ENCODE measurements around the gene KLHDC1. TPM values are rescaled to one million over a fixed set of nuclear protein-coding genes. Genes with fewer than 3 reads are reported as not detected.
A peak's percentile ranks its signal among the peaks of the same experiment; 100 is the strongest.
"Not testable (repeated sequence)": the region's sequence is repeated elsewhere in the genome, so short reads cannot be mapped to it uniquely, and the experiment has no call there.

KLHDC1 gene
- total RNA-seq, 2 donors from 2014 or later, result 7.7 to 11.9 TPM

DNA sequence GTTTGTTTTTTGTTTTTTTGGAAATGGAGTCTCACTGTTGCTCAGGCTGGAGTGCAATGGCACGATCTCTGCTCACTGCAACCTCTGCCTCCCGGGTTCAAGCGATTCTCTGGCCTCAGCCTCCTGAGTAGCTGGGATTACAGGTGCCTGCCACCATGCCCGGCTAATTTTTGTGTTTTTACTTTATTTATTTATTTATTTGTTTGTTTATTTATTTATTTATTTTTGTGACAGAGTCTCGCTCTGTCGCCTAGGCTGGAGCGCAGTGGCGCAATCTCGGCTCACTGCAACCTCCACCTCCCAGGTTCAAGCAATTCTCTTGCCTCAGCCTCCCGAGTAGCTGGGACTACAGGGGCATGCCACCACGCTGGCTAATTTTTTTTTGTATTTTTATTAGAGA, 18.1 kb downstream of the KLHDC1 start:
- intact Hi-C loops (cut with DNase I); DNase-seq (ENCODE audit: low spot score): not testable (repeated sequence)

DNA sequence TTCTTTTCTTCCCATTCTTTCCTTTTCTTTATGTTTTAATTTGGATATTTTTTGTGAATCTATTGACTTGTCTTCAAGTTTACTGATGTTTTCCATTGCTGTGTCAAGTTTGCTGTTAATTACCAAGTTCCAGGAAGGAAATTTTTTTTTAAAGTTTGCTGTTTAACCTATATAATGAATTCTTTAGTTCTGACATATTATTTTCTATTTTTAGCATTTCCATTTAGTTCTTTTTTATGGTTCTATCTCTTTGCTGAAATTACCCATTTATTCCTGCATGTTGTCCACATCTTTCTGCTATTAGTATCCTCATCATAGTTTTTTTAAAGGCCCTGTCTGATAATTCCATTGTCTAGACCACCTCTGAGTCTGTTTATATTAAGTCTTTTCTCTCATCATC, 27.8 kb downstream of the KLHDC1 start:
- intact Hi-C loops (cut with DNase I), result no loop called here

DNA sequence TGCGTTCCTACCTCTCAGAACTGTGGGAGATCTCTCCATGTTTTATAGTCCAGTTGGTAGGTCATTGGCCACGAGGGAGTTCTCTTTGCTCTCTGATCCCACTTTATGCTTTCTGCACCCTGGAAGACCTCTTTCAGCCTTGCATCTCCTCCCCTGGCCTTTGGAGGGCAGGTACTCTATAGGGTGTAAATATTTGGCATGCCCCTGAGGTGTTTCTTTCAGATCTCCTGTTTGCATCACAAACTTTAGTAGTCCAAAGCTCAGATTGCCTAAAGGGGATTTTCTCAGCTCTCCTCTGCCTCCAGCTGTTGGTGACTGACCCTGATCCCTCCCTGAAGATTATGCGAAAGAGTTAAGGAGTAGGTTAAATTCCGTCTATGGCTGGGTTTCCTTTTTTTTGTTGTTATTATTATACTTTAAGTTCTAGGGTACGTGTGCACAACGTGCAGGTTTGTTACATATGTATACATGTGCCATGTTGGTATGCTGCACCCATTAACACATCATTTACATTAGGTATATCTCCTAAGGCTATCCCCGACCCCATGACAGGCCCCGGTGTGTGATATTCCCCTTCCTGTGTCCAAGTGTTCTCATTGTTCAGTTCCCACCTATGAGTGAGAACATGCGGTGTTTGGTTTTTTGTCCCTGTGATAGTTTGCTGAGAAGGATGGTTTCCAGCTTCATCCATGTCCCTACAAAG, 29.0 kb downstream of the KLHDC1 start:
- DNase-seq (ENCODE audit: low spot score); intact Hi-C loops (cut with DNase I): not testable (repeated sequence)

More for the DNA sequence above, 27.8 kb downstream of the KLHDC1 start:
- no peak for DNase-seq (ENCODE audit: low spot score)

DNA sequence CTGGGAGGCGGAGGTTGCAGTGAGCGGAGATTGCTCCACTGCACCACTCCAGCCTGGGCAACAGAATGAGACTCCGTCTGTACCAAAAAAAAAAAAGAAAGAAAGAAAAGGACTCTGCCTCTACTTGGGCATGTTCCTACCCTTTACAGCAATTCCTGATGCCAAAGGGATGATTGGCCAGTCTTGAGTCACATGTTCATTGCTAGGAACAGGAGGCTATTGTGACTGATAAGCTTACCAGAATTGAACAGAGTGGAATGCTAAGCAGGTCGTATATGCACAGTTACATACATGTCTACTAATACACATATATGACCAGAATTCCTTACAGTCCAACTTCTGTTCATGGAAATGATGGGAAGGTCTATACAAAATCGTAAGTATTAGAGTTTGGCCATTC, 34.3 kb downstream of the KLHDC1 start:
- intact Hi-C loops (cut with DNase I), result no loop called here
- no peak for DNase-seq (ENCODE audit: low spot score)

DNA sequence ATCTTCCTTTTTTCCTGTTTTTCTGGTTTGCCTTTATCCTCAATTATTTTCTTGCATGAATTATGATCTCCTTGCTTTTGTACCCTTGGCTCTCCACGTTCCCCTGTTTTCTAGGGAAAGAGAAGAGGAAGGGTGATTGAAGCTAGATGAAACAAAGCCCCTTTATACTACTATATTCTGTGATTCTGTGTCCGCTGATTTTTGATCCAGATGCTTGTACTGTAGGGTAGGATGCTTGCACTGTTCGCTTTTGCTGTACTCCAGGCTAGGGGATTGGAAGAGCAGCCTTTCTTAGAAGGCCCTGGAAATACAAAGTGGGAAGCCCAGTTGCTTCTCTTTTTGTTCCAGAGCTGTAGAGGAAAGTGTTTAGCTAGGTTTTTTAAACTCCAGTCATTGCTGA, 40.0 kb downstream of the KLHDC1 start:
- DNase-seq (ENCODE audit: low spot score), result no peak
- intact Hi-C loops (cut with DNase I), result no loop called here

DNA sequence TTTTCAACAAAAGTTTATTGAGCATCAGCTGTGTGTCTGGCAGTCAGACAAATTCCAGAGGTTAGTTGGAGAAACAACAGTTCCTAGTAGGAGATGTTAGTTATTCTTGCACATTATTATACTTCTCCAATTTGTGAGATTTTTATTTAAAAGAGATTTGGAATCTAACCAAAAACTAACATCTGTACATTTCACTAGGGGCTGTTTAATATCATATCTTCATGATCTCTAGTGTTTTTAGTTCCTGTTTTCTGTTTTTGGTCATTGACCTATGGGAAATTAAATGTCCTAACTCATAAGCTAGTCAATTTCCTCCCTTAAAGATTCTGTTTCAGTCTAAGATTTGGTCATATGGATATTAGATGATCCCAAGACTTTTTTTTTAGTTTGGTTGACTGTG, 40.9 kb downstream of the KLHDC1 start:
- DNase-seq (ENCODE audit: low spot score), result no peak
- intact Hi-C loops (cut with DNase I), result no loop called here

DNA sequence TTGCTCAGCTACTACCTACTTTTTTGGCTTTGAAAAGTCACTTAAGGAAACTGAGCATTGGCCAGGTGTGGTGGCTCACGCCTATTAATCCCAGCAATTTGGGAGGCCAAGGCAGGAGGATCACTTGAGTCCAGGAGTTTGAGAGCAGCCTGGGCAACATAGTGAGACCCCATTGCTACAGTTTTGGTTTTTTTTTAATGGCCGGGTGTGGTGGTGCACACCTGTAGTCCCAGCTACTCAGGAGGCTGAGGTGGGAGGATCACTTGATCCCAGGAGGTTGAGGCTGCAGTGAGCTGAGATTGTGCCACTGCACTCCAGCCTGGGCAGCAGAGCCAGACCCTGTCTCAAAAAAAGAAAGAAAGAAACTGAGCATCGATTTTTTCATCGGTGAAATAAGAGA, 42.7 kb downstream of the KLHDC1 start:
- DNase-seq (ENCODE audit: low spot score); intact Hi-C loops (cut with DNase I): not testable (repeated sequence)

DNA sequence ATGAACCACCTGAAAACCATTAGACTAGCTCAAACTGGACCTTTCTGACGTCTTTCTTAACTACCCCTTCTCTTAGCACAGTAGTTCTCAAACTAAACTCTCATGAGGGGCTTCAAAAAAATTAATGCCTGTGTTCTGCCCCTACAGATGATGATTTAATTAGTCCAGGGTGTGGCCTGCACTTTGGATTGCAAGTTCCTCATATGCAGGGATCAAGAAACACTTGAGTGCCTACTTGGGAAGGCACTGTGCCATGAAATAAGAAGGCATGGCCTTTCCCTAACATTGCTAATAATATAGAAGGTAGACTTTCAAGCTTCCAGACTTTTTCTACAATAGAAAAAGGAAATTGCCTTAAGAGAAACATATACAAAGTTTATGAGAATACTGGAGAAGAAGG, 52.3 kb downstream of the KLHDC1 start:
- intact Hi-C loops (cut with DNase I), result no loop called here

DNA sequence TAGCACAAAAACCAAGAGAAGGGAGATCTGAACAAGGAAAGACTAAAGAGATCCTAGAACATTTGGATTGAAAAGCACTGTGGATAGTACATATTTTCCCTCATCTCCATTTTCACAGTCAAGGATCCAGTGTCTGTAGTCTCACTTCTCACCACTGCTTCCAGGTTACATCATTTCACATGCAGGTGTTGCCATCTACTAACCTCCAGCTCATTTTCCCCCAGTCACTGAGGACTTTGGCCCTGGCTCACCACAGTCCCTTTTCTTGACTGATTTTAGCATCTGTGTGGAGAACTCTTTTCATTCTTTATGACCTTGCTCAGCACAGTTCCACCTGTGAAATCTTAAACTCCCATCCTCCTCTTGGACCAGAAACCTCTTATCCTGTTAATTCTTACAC, 53.6 kb downstream of the KLHDC1 start:
- intact Hi-C loops (cut with DNase I); DNase-seq (ENCODE audit: low spot score): not testable (repeated sequence)

More for the DNA sequence above, 52.3 kb downstream of the KLHDC1 start:
- no peak for DNase-seq (ENCODE audit: low spot score)

DNA sequence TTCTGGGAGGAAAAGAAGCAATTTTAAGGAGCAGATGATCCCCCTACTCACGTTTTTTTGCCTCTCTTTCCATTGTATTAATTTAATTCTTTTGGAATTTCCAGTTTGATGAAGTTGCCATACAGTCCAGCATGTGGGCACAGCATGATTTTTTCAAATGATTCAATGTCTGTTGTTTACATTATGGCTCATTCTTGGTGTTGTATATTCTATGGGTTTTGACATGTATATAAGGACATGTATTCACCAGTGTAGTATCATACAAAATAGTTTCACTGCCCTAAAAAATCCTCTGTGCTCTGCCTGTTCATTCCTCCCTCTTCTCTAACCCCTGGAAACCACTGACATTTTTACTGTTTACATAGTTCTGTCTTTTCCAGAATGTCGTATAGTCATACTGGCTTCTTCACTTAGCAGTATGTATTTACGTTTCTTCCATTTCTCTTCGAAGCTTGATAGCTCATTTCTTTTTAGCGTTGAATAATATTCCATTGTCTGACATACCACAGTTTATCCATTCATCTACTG, 61.7 kb downstream of the KLHDC1 start:
- intact Hi-C loops (cut with DNase I), result no loop called here
- DNase-seq (ENCODE audit: low spot score), result no peak

DNA sequence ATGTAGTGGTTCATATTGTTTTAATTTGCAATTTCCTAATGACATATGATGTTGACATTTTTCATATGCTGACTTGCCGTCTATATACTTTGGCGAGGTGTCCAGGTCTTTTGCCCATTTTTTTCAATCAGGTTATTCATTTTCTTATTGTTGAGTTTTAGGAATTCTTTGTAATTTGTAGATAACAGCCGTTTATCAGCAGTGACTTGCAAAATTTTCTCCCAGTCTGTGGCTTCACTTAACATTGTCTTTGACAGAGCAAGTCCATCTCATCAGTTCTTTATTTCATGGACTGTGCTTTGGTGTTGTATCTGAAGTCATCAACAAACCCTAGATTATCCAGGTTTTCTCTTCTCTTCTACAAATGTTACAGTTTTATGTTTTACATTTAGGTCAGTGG, 62.5 kb downstream of the KLHDC1 start:
- intact Hi-C loops (cut with DNase I), result no loop called here
- no peak for DNase-seq (ENCODE audit: low spot score)

DNA sequence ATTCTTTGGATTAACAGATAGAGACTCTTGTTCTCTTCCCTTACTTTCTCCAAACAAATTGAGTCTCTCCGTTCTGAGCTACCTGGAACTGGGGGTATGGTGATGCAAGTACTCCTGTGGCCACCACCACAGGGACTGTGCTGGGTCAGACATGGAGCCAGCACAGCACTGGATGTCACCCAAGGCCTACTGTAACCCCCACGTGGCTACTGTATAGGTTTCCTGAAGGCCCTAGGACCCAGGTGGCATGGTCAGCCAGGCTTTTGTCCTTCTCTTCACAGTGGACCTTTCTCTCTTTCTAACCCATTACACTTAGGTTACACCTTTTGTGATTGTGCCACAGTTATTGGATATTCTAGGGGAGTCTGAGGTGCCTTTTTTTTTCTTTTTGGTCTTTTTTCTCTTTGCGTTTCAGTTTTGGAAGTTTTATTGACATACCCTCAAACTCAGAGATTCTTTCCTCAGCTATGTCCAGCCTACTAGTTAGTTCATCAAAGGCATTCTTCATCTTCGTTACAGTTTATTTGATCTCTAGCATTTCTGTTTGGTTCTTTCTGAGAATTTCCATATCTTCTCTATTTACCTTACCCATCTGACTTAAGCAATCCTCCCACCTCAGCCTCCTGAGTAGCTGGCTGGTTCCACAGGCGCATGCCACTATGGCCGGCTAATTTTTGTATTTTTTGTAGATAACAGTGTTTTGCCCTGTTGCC, 69.1 kb downstream of the KLHDC1 start:
- intact Hi-C loops (cut with DNase I), result loop anchor here in 1 of 2 donors (10.0 kb wide), 1 partner anchor 127 kb away; the partner anchor contains the start of gene DNAAF2
- DNase-seq (ENCODE audit: low spot score), result no peak

DNA sequence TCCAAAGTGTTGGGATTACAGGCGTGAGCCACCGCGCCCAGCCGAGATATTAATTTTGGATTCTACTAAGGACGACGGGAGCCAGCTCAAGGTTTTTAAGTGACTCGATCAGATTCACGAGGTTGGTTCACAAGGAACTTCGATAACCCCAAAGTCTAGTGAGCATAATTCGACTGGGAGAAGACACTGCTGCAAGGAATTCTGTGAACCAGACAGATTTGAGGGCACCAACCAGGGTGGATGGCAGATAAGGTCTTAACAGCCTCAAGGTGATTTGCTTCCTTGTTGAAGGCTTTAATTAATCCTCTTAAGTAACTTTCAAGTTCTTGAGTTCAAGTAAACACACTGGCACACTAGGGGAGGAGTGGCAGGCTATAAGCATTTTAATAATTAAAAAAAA, 73.9 kb downstream of the KLHDC1 start:
- intact Hi-C loops (cut with DNase I), result loop anchor here in 1 of 2 donors (10.0 kb wide), 1 partner anchor 132 kb away; the partner anchor contains the start of gene DNAAF2
- DNase-seq (ENCODE audit: low spot score), result no peak

DNA sequence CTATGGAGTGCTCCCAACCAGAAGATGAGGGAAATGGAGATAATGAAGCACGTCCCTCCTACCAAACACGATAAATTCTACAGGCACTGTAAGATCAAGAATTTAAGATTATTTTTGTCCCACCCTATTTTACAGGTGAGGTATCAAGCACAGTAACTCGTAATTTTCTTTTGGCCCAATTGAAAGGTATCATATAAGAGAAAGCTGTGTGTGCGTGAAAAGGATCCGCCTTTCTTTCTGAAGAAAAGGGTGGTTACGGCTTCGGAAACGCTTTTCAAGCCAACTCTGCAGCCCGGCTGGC, 74.3 kb downstream of the KLHDC1 start:
- no peak for DNase-seq (ENCODE audit: low spot score)
- intact Hi-C loops (cut with DNase I), result loop anchor here in 1 of 2 donors (10.0 kb wide), 1 partner anchor 132 kb away; the partner anchor contains the start of gene DNAAF2

DNA sequence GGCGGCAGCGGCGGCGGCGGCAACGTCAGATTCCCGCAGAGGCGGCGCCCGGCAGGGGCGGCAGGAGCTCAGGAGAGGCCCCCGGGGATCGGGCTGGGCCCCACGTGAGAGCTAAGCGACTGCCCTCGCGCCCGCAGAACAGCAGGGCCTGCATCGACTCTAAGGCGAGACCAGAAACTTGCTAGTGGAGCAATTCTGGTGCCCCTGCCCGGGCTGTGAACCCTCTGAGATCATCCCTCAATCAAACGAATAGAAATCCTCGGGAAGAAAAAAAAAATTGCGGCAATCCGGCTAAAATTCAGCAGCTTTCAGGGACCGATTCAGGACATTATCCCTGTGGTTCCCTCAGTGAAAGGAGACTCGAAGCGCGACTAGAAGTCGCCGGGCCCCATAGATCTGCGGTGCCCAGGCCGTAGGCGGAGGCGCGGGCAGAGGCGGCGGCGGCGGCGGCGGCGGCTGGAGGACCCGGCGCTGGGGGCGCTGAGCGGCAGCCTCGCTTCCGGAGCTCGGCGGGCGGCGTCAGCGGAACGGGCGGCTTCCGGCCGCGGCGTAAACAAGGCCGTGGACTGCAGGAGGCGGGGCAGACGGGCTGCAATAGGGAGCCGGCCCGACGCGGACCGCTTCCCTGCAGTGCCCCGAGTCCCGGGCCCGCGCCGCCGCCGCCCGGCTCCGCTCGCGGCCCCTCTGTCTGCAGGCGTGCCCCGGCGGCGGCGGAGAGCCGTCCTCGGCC, 74.8 kb downstream of the KLHDC1 start, which contains the start of gene KLHDC2:
KLHDC2 (plus strand) TSS at position 583 of the 730 bp plus-strand sequence. CDS start 316 bp downstream, outside the sequence.
- intact Hi-C loops (cut with DNase I), result loop anchor here in 1 of 2 donors (10.0 kb wide), 1 partner anchor 133 kb away; the partner anchor contains the start of gene DNAAF2
- DNase-seq (ENCODE audit: low spot score), result peak; percentile 97

DNA sequence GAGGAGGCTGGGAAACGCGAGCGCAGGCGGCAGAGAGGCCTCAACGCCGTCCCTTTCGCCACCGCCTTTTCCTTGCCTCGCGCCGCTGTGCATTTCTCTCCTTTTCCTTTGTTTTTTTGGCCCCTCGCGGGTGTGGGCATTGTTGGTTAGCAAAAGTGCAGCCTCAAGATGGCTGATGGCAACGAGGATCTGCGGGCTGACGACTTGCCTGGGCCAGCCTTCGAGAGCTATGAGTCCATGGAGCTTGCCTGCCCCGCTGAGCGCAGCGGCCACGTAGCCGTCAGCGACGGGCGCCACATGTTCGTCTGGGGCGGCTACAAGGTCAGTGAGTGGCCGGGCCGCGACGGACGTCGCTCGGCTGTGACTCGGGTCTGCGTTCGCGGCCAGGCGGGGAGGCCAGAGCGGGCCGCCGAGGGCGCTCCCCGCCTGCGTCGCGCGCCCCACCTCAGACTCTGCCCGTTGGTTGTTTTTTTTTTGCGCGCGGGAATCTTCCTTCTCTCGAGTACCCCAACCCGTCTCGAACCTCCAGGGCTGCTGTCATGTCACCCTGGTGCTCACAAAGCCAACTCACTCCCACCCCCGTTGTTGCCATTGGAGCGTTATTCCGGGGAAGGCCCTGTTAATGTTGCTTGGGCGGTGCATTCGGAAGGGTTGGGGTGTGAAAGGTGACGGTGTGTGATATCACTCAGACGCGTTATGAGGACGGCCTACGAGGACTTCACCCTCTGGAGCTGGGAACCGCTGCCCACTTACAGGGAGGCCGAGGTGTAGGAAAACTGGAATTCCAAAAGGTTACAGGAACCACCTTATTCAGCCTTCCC, 75.6 kb downstream of the KLHDC1 start:
- peak; percentile 86 for DNase-seq (ENCODE audit: low spot score)
- intact Hi-C loops (cut with DNase I), result loop anchor here in 1 of 2 donors (10.0 kb wide), 1 partner anchor 134 kb away; the partner anchor contains the start of gene DNAAF2

DNA sequence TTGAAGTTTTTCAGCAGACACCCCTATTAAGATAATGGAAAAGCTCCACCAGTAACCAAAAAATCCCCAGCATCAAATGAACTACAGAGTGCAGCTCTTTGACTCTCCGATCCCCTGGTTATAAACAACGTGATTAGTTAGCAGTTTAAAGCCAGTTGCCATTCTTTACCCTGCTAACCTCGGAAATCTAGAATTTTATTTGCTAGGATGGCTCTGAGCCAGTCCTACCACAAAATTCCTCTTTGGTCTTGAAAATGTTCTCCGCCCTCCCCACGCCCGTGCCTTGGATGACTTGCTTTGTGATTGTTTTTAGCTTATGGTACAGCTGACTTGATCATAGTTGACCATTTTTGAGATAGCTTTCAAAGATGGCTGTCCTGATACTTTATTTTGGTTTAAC, 76.3 kb downstream of the KLHDC1 start:
- intact Hi-C loops (cut with DNase I), result loop anchor here in 1 of 2 donors (10.0 kb wide), 1 partner anchor 134 kb away; the partner anchor contains the start of gene DNAAF2
- no peak for DNase-seq (ENCODE audit: low spot score)

DNA sequence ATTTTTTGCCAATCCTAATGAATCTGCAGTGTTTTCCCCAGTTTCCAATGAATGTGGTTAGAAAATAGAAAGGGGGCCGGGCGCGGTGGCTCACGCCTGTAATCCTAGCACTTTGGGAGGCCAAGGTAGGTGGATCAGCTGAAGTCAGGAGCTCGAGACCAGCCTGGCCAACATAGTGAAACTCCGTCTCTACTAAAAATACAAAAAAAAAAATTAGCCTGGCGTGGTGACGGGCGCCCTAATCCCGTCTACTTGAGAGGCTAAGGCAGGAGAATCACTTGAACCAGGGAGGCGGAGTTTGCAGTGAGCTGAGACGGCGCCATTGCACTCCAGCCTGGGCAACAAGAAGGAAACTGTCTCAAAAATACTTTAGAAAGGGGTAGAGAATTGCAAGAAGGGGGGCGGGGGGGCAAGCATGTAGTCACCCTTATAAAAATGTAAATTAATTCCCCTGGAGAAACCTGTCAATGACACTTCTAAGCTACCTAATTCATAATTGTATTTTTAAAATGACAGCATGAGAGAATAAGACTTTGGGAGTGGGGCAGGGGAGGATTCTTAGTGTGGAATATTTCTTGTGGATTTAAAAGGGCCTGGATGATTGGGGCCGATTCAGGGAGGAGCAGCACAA, 76.8 kb downstream of the KLHDC1 start:
- intact Hi-C loops (cut with DNase I), result loop anchor here in 1 of 2 donors (10.0 kb wide), 1 partner anchor 135 kb away; the partner anchor contains the start of gene DNAAF2
- no peak for DNase-seq (ENCODE audit: low spot score)

Data from posterior vena cava (tissue), 2 donors.